Panc1 (cell line): Measurements from ENCODE around the gene SHISAL1. TPM values are rescaled to one million over a fixed set of nuclear protein-coding genes. Genes with fewer than 3 reads are reported as not detected.

ENCODE experiments used
- ATAC-seq: fragments of 200-7000 bp; cut with Tn5 transposase; 2 replicates; pipeline ENCODE4 v1.9.1; 2020; ENCODE audit warnings: mild to moderate bottlenecking, moderate library complexity
- BruUV-seq: library from RNA; stranded (reverse); fragments of 400-500 nt; replicated peaks from 2 replicates; lab custom pipeline; 2021; lab: Mats Ljungman, UMichigan
- CTCF ChIA-PET: fragments of 300-600 bp; sonication (Branson Sonifier 250); formaldehyde crosslinking; loops from one replicate; lab custom pipeline; 2022; ENCODE audit warnings: antibody characterized with exemption; lab: Charles Lee
- POLR2A ChIA-PET: fragments of 300-600 bp; sonication (Branson Sonifier 250); formaldehyde crosslinking; loops from one replicate; lab custom pipeline; 2022; ENCODE audit warnings: antibody characterized with exemption; lab: Charles Lee
- DNase-seq: peaks from one replicate; pipeline ENCODE4 v3.0.0-alpha.2; 2010; ENCODE audit warnings: low read depth, low spot score
- H3K27ac ChIP-seq: 2 replicates; pipeline ENCODE4 v1.5.1; 2011; ENCODE audit warnings: mild to moderate bottlenecking, low read length, inconsistent platforms
- H3K27me3 ChIP-seq: fragments of 200-500 bp; sonication (Bioruptor generic); 2 replicates; pipeline ENCODE4 v1.6.0; 2014; ENCODE audit warnings: low read length, inconsistent platforms; ENCODE audit not compliant: control insufficient read depth, insufficient read depth
- H3K36me3 ChIP-seq: fragments of 200-500 bp; sonication (Bioruptor generic); 2 replicates; pipeline ENCODE4 v1.5.1; 2014; ENCODE audit warnings: inconsistent platforms, mild to moderate bottlenecking, low read length, moderate library complexity; ENCODE audit not compliant: control insufficient read depth, insufficient read depth
- H3K4me1 ChIP-seq: 2 replicates; pipeline ENCODE4 v1.5.1; 2011; ENCODE audit warnings: inconsistent platforms, mild to moderate bottlenecking, low read length, moderate library complexity; ENCODE audit not compliant: control insufficient read depth, insufficient read depth
- H3K4me3 ChIP-seq, 2 experiments: 2 replicates each; pipeline ENCODE4 v1.5.1; 2011 to 2012; ENCODE audit warnings: low read depth in 2 of 2, low read length in 2 of 2, mild to moderate bottlenecking in 2 of 2, inconsistent platforms in 1 of 2, moderate library complexity in 1 of 2
- H3K9me3 ChIP-seq: fragments of 200-500 bp; sonication (Bioruptor generic); 2 replicates; pipeline ENCODE4 v1.5.1; 2014; ENCODE audit warnings: low read depth, mild to moderate bottlenecking, inconsistent platforms, low read length, moderate library complexity; ENCODE audit not compliant: control insufficient read depth, insufficient read depth
- POLR2AphosphoS5 ChIP-seq: IDR thresholded peaks from 2 replicates; pipeline ENCODE4 v1.6.1; 2012; ENCODE audit warnings: mild to moderate bottlenecking, low read depth, low read length, moderate library complexity
- SIN3A ChIP-seq: IDR thresholded peaks from 2 replicates; pipeline ENCODE4 v1.6.1; 2012; ENCODE audit warnings: low read depth, mild to moderate bottlenecking, low read length, moderate library complexity, borderline replicate concordance; ENCODE audit not compliant: insufficient read depth
- TCF7L2 ChIP-seq: IDR thresholded peaks from 2 replicates; pipeline ENCODE4 v1.6.1; 2011; ENCODE audit warnings: mild to moderate bottlenecking, low read depth, low read length, inconsistent platforms
- in situ Hi-C: cut with HindIII; loops from 2 replicates; pipeline ENCODE4 v1.10.0; 2016; ENCODE audit warnings: low sequenced_read_pairs, low pct_unique_long_range_greater_than_20kb
- intact Hi-C: fragments of 100-400 bp; cut with micrococcal nuclease; formaldehyde crosslinking; loops from one replicate; pipeline ENCODE4 v1.10.0; 2022; ENCODE audit not compliant: unreplicated experiment
- total RNA-seq: library from RNA; stranded (reverse); gene quantifications from one replicate; pipeline ENCODE4 v1.2.1, GENCODE V29; 2021; ENCODE audit not compliant: unreplicated experiment
- TF ChIP-seq, protein P1 (sequence below): fragments of 450-650 bp; IDR thresholded peaks from 2 replicates; pipeline ENCODE4 v1.5.1; 2017; ENCODE audit warnings: mild to moderate bottlenecking
- TF ChIP-seq, protein P2 (sequence below), 2 experiments: IDR thresholded peaks; 2 replicates each; pipeline ENCODE4 v1.6.1; 2011 to 2012; ENCODE audit warnings: low read depth in 2 of 2, control low read depth in 1 of 2, low read length in 1 of 2, mild to moderate bottlenecking in 1 of 2, moderate library complexity in 1 of 2; ENCODE audit not compliant: insufficient read depth in 1 of 2

The SHISAL1 gene
- total RNA-seq, 1 experiment from 2014 or later: 1.2 TPM

DNA sequence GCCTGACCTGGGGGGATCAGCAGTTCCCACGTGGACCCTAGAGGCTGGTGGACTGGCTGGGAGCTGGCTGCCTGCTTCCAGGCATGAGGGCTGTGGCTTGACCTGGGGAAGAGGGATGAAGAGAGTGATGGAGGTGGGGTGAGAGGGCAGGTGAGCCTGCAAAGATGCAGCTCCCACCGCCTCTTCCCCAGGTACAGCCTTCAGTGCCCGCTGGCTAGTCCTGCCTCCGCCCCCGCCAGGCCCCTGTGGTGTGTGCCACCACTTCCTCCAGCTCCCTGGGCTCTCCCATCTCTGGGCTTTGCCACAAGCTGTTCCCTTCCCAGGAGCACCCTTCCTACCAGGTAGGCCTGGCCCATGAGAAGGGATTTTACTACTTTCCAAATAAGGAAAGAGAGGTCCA lies 112.9 kb downstream of the SHISAL1 start:
- ChIA-PET POLR2A (no interaction called here), CTCF (no interaction called here)
- no peak for TF ChIP-seq SIN3A
- no peak for TF ChIP-seq POLR2AphosphoS5
- TF ChIP-seq, protein P1, sequence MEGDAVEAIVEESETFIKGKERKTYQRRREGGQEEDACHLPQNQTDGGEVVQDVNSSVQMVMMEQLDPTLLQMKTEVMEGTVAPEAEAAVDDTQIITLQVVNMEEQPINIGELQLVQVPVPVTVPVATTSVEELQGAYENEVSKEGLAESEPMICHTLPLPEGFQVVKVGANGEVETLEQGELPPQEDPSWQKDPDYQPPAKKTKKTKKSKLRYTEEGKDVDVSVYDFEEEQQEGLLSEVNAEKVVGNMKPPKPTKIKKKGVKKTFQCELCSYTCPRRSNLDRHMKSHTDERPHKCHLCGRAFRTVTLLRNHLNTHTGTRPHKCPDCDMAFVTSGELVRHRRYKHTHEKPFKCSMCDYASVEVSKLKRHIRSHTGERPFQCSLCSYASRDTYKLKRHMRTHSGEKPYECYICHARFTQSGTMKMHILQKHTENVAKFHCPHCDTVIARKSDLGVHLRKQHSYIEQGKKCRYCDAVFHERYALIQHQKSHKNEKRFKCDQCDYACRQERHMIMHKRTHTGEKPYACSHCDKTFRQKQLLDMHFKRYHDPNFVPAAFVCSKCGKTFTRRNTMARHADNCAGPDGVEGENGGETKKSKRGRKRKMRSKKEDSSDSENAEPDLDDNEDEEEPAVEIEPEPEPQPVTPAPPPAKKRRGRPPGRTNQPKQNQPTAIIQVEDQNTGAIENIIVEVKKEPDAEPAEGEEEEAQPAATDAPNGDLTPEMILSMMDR: no peak
- no peak for TF ChIP-seq TCF7L2
- TF ChIP-seq, protein P2, sequence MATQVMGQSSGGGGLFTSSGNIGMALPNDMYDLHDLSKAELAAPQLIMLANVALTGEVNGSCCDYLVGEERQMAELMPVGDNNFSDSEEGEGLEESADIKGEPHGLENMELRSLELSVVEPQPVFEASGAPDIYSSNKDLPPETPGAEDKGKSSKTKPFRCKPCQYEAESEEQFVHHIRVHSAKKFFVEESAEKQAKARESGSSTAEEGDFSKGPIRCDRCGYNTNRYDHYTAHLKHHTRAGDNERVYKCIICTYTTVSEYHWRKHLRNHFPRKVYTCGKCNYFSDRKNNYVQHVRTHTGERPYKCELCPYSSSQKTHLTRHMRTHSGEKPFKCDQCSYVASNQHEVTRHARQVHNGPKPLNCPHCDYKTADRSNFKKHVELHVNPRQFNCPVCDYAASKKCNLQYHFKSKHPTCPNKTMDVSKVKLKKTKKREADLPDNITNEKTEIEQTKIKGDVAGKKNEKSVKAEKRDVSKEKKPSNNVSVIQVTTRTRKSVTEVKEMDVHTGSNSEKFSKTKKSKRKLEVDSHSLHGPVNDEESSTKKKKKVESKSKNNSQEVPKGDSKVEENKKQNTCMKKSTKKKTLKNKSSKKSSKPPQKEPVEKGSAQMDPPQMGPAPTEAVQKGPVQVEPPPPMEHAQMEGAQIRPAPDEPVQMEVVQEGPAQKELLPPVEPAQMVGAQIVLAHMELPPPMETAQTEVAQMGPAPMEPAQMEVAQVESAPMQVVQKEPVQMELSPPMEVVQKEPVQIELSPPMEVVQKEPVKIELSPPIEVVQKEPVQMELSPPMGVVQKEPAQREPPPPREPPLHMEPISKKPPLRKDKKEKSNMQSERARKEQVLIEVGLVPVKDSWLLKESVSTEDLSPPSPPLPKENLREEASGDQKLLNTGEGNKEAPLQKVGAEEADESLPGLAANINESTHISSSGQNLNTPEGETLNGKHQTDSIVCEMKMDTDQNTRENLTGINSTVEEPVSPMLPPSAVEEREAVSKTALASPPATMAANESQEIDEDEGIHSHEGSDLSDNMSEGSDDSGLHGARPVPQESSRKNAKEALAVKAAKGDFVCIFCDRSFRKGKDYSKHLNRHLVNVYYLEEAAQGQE (IDR thresholded peaks at IDR 0.05; ENCODE audit: insufficient read depth in 1 of 2, low read depth in 2 of 2, low read length in 1 of 2): no peak
- no peak for DNase-seq
- Histone ChIP-seq H3K4me3 (no peak overlapping the region), H3K27me3 (no peaks in the 10 kb centered on the region), H3K4me1 (no peaks in the 10 kb centered on the region), H3K36me3 (no peaks in the 10 kb centered on the region), H3K9me3 (no peaks in the 10 kb centered on the region), H3K27ac (no peak overlapping the region)
- no peak for ATAC-seq
- in situ Hi-C loops (no loop called here), intact Hi-C loops (no loop called here)
- BruUV-seq: no TSS peak

DNA sequence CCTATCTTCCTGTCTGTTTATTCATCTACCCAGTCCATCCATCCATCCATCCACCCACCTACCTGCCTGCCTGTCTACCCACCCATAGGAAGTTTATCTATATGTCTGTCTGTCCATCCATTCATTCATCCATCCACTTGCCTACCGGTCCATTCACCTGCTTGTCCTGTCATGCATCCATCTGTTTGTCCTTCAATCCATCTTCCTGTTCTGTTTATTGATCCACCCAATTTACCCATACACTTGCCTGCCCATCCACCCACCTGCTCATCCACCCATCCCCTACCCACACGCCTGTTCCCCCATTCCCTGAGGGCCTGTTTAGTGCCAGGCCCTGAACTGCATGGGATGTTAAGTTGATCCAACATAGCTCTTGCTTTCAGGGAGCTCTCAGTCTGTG lies 113.6 kb downstream of the SHISAL1 start:
- POLR2A ChIA-PET: no interaction called here
- H3K27me3 ChIP-seq: no peaks in the 10 kb centered on the region

More for the DNA sequence above, 113.6 kb downstream of the SHISAL1 start:
- H3K4me3 ChIP-seq: no peak overlapping the region
- no peak overlapping the region for H3K27ac ChIP-seq
- no peaks in the 10 kb centered on the region for H3K4me1 ChIP-seq
- intact Hi-C loops: no loop called here
- in situ Hi-C loops: no loop called here
- no peaks in the 10 kb centered on the region for H3K9me3 ChIP-seq
- H3K36me3 ChIP-seq: no peaks in the 10 kb centered on the region
- no TSS peak for BruUV-seq
- DNase-seq (no peak), ATAC-seq (no peak)
- CTCF ChIA-PET: no interaction called here
- no peak for TF ChIP-seq POLR2AphosphoS5
- TF ChIP-seq, protein P1: no peak
- TF ChIP-seq, protein P2 (IDR thresholded peaks at IDR 0.05; ENCODE audit: insufficient read depth in 1 of 2, low read depth in 2 of 2, low read length in 1 of 2): no peak
- TF ChIP-seq TCF7L2: no peak
- TF ChIP-seq SIN3A: no peak
